ENCODE data around the gene GOPC. TPM values are rescaled to one million over a fixed set of nuclear protein-coding genes. Genes with fewer than 3 reads are reported as not detected.

GOPC gene
- total and polyA plus RNA-seq, 2 of the 13 experiments (the other 11 are each of a cell fraction or from before 2014, with no cell fraction given), result 20.9 to 41.5 TPM

DNA sequence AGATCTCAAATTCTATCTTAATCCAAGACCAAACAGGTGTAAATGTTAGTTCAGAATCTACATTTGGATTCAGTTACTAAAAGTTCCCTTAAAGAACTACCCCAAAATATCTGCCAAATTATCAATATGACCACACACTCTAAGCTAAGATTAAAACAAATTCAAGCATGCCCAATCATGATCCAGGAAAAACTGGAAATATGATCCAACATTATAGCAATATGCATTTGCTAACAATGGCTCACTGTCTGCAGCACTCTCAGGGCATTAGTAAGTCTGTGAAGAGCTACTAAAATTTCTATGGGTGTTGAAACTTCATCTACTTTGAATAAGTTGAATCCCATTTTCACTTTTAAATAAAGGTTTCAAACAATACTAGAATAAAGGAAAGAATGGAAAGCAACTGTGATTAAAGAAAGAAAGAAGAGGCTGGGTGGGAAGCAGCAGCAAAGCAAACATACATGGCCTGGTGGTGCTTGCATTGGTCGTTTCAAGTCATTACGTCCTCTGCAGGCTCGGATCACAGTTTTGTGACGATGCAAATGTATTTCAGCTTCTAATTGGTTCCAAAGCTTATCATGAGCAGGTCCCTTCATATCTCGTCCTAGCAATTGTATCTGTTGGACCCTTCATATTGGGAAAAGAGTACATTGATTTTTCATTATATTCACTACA lies 29.2 kb downstream of the GOPC start (continued):
- TF ChIP-seq USF2 (IDR thresholded peaks at IDR 0.05; ENCODE audit: low read depth, low read length) (no peak), USF2 (CRISPR knock-in tag; IDR thresholded peaks at IDR 0.05; ENCODE audit: borderline replicate concordance) (no peak)

DNA sequence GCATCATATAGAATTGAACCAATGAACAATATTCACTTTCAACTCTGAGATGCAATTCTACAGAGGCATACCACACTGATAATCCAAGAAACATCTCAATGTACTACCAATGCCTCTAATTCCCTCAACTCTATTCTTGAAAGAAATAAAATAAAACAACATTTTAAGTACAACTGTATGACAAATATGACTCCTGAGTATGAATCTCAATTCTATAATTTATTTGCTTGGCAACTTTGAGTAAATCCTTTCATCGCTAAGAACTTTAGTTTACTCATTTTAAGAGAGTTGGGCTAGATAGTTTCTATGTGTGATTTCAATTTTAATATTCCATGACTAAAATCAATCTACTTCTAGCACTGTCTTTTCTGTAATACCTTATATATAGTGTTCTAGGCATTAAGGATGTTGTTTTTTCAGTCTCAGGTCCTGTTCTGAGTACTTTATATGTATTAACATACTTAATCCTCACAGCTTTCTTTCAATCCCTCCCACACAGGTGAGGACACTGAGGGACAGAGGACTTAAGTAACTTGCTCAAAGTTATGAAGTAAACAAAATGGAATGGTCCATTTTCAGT lies 33.4 kb downstream of the GOPC start:
- in situ Hi-C loops (cut with HindIII; ENCODE audit: extremely low pct_ligation_motif_present, low pct_unique_long_range_greater_than_20kb), result no loop called here
- CTCF ChIA-PET (ENCODE audit: low intra/inter-chr PET ratio, low total read pairs), result no interaction called here
- H3K9ac ChIP-seq (ENCODE audit: insufficient read depth, low read depth, low read length), result no peak overlapping the region

More for the DNA sequence above, 33.4 kb downstream of the GOPC start:
- 0% methylated on average over 1 of the region's 1 CpG for WGBS (ENCODE audit: low lambda C conversion rate)
- Histone ChIP-seq H4K20me1 (ENCODE audit: insufficient read depth, low read length) (no peaks in the 10 kb centered on the region), H3K9me3 (ENCODE audit: low read length) (no peaks in the 10 kb centered on the region), H3K79me2 (ENCODE audit: insufficient read depth, low read length) (no peaks in the 10 kb centered on the region), H3K27ac (ENCODE audit: extremely low read length, insufficient read depth, low read length) (no peak overlapping the region), H3K36me3 (replicated peaks in 1 of 2; ENCODE audit: control insufficient read depth in 1 of 2, insufficient read depth in 2 of 2, low read length in 2 of 2) (peaks cover 20 to 71% of the 10 kb centered on the region in 2 experiments), H2AFZ (ENCODE audit: low read length) (no peak overlapping the region), H3K4me1 (ENCODE audit: insufficient read depth, low read length) (no peaks in the 10 kb centered on the region), H3K4me3 (replicated peaks in 1 of 3; ENCODE audit: insufficient read depth in 1 of 3, low read depth in 2 of 3, low read length in 3 of 3) (no peak overlapping the region), H3K27me3 (ENCODE audit: control insufficient read depth in 1 of 2, insufficient read depth in 2 of 2, low read length in 2 of 2) (no peaks in the 10 kb centered on the region), H3K4me2 (ENCODE audit: low read depth, low read length) (no peak overlapping the region)
- no TSS peak for BruUV-seq (replicated peaks)
- ATAC-seq, result no peak
- TF ChIP-seq BRF2 (CRISPR knock-in tag; IDR thresholded peaks at IDR 0.05) (no peak), HOXA5 (CRISPR knock-in tag; IDR thresholded peaks at IDR 0.05) (no peak), HMG20B (CRISPR knock-in tag; conservative IDR thresholded peaks at IDR 0.05) (no peak), SOX13 (IDR thresholded peaks at IDR 0.05) (no peak), SOX13 (CRISPR knock-in tag; conservative IDR thresholded peaks at IDR 0.05 in 1 of 2, IDR thresholded peaks at IDR 0.05 in 1 of 2) (no peak), ZNF260 (CRISPR knock-in tag; IDR thresholded peaks at IDR 0.05; ENCODE audit: borderline replicate concordance, low read depth) (no peak), ZGPAT (CRISPR knock-in tag; IDR thresholded peaks at IDR 0.05) (no peak), MIXL1 (CRISPR knock-in tag; IDR thresholded peaks at IDR 0.05) (no peak), ZNF770 (CRISPR knock-in tag; IDR thresholded peaks at IDR 0.05) (no peak), NFYC (CRISPR knock-in tag; IDR thresholded peaks at IDR 0.05) (no peak), ZNF235 (CRISPR knock-in tag; IDR thresholded peaks at IDR 0.05; ENCODE audit: borderline replicate concordance) (no peak), PAF1 (CRISPR knock-in tag; IDR thresholded peaks at IDR 0.05) (no peak)
- TF ChIP-seq, protein P1, sequence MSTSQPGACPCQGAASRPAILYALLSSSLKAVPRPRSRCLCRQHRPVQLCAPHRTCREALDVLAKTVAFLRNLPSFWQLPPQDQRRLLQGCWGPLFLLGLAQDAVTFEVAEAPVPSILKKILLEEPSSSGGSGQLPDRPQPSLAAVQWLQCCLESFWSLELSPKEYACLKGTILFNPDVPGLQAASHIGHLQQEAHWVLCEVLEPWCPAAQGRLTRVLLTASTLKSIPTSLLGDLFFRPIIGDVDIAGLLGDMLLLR (CRISPR knock-in tag; IDR thresholded peaks at IDR 0.05), result no peak
- FAIRE-seq, result no peak
- POLR2A ChIA-PET, result no interaction called here
- no peak for DNase-seq (ENCODE audit: low spot score)
- intact Hi-C loops (cut with micrococcal nuclease; ENCODE audit: unreplicated experiment), result no loop called here
